Cardiac fibroblast (primary cell): Measurements from ENCODE around the gene KCNJ8.

Experiments used
- DNase-seq, 2 donors: peaks; one replicate each; pipeline versions ENCODE4 v3.0.0 to v3.0.0-alpha.2; 2010; ENCODE audit warnings: low read depth in 2 of 2
- H3K4me3 ChIP-seq, 2 donors: replicated peaks in 1 of 2; 1 replicate in 1 of 2; 2 replicates in 1 of 2; pipeline ENCODE4 v1.5.1; 2011; ENCODE audit warnings: low read depth in 2 of 2, low read length in 2 of 2, mild to moderate bottlenecking in 2 of 2, moderate library complexity in 1 of 2
- CTCF ChIP-seq: IDR thresholded peaks from one replicate; pipeline ENCODE4 v1.5.1; 2011; ENCODE audit warnings: low read depth, mild to moderate bottlenecking, low read length, inconsistent platforms

Gene KCNJ8

GRCh38 chr12:21757735-21758134 is 16.8 kb downstream of the KCNJ8 start:
- no peak overlapping the region for H3K4me3 ChIP-seq
- no peak for TF ChIP-seq CTCF
- no peak for DNase-seq

- DNase-seq = no peak
- H3K4me3 ChIP-seq = no peak overlapping the region
- TF ChIP-seq CTCF = no peak
These were observed 17.8 kb downstream of the KCNJ8 start for GRCh38 chr12:21756699-21757098.

DNA sequence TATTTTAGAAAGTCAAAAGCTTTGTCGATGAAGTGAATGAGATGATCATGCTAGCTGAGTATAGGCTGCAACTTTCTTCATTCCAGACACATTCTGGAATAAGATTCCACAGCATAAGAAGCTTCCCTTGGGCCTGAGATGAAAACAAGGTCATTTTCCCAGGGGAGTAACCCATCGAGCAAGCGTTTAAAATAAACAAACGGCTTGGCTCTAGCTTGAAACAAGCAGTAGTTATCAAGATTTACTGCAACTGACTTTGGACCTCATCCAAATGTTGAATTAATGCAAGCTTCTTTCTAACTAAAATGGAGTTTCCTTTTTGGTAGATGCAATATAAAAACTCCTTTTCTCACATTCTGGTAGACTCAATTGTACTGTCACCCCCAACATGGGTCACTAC is 23.0 kb downstream of the KCNJ8 start:
- DNase-seq = peak; percentile 40 to 85
- TF ChIP-seq CTCF = no peak
- no peak overlapping the region for H3K4me3 ChIP-seq

GRCh38 chr12:21745258-21745657 is 29.2 kb downstream of the KCNJ8 start:
- no peak for DNase-seq
- no peak overlapping the region for H3K4me3 ChIP-seq
- no peak for TF ChIP-seq CTCF

DNA sequence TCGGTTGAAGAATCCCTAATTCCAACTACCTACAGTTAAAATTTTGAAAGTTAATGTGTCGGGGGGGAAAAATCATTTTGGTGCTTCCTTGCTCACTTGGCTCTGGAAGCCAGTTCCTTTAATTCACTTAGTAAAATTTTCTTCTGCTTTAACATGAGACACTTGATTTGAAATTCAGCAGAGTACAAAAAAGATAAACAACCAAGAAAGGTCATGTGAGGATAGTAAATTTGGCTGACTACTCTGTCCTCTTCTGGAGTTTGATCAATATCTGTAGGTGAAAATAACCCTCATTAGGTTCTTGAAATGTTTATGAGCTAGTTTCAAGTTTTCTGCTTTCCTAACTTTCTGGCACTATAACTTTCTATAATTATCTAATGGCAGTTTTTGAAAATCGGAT is 43.4 kb downstream of the KCNJ8 start:
- no peak overlapping the region for H3K4me3 ChIP-seq
- no peak for DNase-seq
- TF ChIP-seq CTCF = no peak

DNA sequence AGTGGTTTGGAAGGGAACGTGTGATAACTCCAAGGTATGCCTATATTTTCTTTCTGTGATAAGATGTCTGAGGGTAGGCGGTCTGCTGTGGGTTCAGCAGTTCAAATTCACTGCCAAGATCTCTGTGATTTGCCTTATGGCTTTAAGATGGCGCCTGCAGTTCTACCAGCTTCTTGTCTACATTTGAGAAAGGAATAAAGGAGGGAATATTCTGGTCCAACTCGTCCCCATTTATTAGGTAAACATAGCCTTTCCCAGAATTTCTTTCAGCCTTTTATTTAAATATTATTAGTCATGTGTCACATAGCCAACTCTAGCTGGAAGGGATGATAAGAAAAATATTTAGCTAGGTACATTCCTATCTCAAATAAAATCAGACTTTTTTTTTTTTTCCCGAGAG is 48.8 kb downstream of the KCNJ8 start:
- DNase-seq = no peak
- H3K4me3 ChIP-seq = no peak overlapping the region
- no peak for TF ChIP-seq CTCF

GRCh38 chr12:21718944-21719650 is 55.4 kb downstream of the KCNJ8 start:
- no peak for TF ChIP-seq CTCF
- peak in 1 of 2 donors; percentile 16 for DNase-seq
- no peak overlapping the region for H3K4me3 ChIP-seq
